GM12801 (cell line): ENCODE data around the gene LDLRAD4.

Source experiments
- CTCF ChIP-seq: IDR thresholded peaks from one replicate; pipeline ENCODE4 v1.5.1; 2011; ENCODE audit warnings: control low read depth; ENCODE audit not compliant: insufficient read length; ENCODE audit errors: extremely low read depth

Gene LDLRAD4

GRCh38 chr18:13216092-13216582 is 2.4 kb upstream of the LDLRAD4 start:
- no peak for TF ChIP-seq CTCF

DNA sequence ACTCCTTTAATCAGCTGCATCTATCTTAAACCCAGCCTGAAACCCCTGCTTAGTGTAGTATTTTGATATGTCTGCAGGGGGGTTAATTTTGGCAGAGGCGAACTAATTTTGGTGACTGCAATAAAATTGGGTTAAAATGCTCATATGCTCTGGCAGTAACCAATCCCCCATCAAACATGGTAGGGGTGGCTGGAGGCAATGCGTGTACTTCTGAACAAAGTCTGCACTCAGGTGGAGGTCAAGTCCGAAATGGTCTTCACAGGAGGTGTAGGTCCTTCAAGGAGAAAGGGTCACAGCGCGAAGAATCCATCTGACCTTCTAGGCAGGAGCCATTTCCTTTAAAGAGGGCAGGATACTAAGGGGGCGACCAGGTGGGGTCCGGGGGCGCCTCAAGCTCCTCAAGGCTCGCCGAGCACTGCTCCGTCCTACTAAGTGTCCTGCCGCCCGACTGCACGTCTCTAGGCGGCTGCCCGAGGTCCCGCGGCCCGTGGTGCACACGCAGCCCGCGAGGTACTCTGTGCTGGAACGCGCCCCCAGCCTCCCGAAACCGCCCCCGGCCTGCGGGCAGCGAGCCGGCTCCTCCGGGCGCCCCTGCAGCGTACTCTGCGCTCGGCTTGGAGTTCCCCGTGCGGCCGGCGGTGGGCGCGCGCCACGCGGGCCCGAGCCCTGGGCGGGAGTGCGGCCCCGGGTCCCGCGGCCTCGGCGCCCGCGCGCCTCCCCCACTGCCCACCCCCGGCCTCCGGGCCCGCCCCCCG is 1.7 kb upstream of the LDLRAD4 start:
- no peak for TF ChIP-seq CTCF

- TF ChIP-seq CTCF: no peak
Measured at GRCh38 chr18:13217466-13217961, 1.0 kb upstream of the LDLRAD4 start.

GRCh38 chr18:13217971-13218367 is 591 bp upstream of the LDLRAD4 start:
- no peak for TF ChIP-seq CTCF

GRCh38 chr18:13218997-13219396 is 437 bp downstream of the LDLRAD4 start:
- no peak for TF ChIP-seq CTCF

- TF ChIP-seq CTCF: no peak
Measured at GRCh38 chr18:13219593-13220159, 1.1 kb downstream of the LDLRAD4 start.

GRCh38 chr18:13220361-13220991 is 1.9 kb downstream of the LDLRAD4 start:
- no peak for TF ChIP-seq CTCF
